Measurements from ENCODE around the gene AGR2. TPM values are rescaled to one million over a fixed set of nuclear protein-coding genes. Genes with fewer than 3 reads are reported as not detected.

Gene AGR2
- total RNA-seq, 4 donors from 2014 or later: not detected

DNA sequence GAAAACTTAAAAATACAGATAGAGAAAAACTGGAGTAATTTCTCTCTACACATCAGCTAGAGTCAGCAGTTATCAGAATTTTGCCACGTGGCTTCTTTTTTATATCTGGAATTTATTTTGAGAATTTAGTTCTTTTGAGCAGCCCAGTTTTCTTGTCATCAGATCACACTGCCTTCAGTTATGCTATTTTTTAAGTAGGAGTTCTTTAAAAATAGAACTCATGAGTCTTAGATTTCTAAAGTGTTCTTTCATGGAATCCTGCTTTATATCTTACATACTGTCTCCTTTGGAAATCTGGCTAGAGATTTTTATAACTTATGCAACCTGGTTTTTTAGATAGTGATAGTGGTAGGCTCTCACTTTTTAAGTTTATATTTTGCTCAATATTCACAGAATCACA lies 24.2 kb downstream of the AGR2 start:
- Histone ChIP-seq H3K36me3 (peaks cover 0 to 18% (median 0%) of the 10 kb centered on the region in 4 donors), H3K4me3 (no peak overlapping the region), H3K9me3 (no peaks in the 10 kb centered on the region), H3K4me1 (no peaks in the 10 kb centered on the region), H3K27ac (replicated peaks in 1 of 4) (no peak overlapping the region), H3K27me3 (no peaks in the 10 kb centered on the region)
- no peak for TF ChIP-seq EP300 (IDR thresholded peaks at IDR 0.05)
- WGBS: 68% methylated on average over 1 of the region's 1 CpG
- intact Hi-C loops (cut with DNase I): no loop called here
- no peak for DNase-seq (ENCODE audit: extremely low spot score)

DNA sequence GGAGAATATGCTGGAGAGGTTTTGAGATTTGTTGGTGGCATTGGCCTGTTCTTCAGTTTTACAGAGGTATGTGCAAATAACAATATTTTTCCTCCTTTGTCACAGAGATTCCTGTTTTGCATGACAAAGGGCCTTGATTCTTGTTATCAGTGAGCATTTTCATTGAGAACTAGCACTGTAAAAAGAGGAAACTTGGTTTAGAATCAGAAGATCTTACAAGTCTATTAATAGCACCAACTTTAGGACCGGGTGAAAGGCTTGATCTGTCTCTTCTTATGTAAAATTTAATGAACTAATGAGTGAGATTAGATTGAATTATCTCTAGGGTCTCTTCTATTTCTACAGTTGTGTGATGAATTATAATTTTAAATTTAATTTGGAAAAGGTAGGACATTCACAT lies 25.7 kb downstream of the AGR2 start:
- no peaks in the 10 kb centered on the region for H3K9me3 ChIP-seq
- H3K4me3 ChIP-seq: no peak overlapping the region
- WGBS: 53% methylated on average over 1 of the region's 1 CpG
- peaks cover 0 to 18% (median 0%) of the 10 kb centered on the region in 4 donors for H3K36me3 ChIP-seq
- no peaks in the 10 kb centered on the region for H3K4me1 ChIP-seq
- H3K27ac ChIP-seq (replicated peaks in 1 of 4): no peak overlapping the region
- intact Hi-C loops (cut with DNase I): no loop called here
- TF ChIP-seq POLR2AphosphoS5 (IDR thresholded peaks at IDR 0.05) (no peak), POLR2A (IDR thresholded peaks at IDR 0.05; ENCODE audit: low read depth) (no peak), EP300 (IDR thresholded peaks at IDR 0.05) (no peak)
- TF ChIP-seq, protein P1, sequence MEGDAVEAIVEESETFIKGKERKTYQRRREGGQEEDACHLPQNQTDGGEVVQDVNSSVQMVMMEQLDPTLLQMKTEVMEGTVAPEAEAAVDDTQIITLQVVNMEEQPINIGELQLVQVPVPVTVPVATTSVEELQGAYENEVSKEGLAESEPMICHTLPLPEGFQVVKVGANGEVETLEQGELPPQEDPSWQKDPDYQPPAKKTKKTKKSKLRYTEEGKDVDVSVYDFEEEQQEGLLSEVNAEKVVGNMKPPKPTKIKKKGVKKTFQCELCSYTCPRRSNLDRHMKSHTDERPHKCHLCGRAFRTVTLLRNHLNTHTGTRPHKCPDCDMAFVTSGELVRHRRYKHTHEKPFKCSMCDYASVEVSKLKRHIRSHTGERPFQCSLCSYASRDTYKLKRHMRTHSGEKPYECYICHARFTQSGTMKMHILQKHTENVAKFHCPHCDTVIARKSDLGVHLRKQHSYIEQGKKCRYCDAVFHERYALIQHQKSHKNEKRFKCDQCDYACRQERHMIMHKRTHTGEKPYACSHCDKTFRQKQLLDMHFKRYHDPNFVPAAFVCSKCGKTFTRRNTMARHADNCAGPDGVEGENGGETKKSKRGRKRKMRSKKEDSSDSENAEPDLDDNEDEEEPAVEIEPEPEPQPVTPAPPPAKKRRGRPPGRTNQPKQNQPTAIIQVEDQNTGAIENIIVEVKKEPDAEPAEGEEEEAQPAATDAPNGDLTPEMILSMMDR (IDR thresholded peaks at IDR 0.05): no peak
- DNase-seq (ENCODE audit: extremely low spot score): no peak
- no peaks in the 10 kb centered on the region for H3K27me3 ChIP-seq

DNA sequence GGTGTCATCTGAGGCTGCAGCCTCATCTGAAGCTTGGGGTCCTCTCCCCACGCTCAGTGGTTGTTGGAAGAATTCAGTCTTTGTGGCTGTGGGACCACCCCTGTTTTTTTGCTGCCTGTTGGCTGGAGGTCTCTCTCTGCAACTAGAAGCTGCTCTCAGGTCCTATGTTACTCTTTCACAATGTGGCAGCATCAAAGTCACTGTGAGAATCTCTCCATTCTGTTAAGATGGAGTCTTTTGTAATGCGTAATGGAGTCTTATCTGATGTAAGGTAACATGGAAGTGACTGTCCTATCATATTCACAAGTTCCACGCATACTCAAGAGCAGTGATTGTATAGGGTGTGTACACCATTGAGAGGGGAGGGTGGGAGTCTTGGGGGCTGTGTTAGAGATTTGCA lies 26.3 kb downstream of the AGR2 start:
- TF ChIP-seq POLR2AphosphoS5 (IDR thresholded peaks at IDR 0.05): no peak
- TF ChIP-seq EP300 (IDR thresholded peaks at IDR 0.05): no peak
- TF ChIP-seq, protein P1 (IDR thresholded peaks at IDR 0.05): no peak
- TF ChIP-seq POLR2A (IDR thresholded peaks at IDR 0.05; ENCODE audit: low read depth): no peak
- no peaks in the 10 kb centered on the region for H3K9me3 ChIP-seq
- 89% methylated on average over 3 of the region's 3 CpGs for WGBS
- no peaks in the 10 kb centered on the region for H3K27me3 ChIP-seq
- no peak overlapping the region for H3K27ac ChIP-seq (replicated peaks in 1 of 4)
- intact Hi-C loops (cut with DNase I): no loop called here
- peaks cover 0 to 18% (median 0%) of the 10 kb centered on the region in 4 donors for H3K36me3 ChIP-seq
- no peak overlapping the region for H3K4me3 ChIP-seq
- no peak for DNase-seq (ENCODE audit: extremely low spot score)
- H3K4me1 ChIP-seq: no peaks in the 10 kb centered on the region

DNA sequence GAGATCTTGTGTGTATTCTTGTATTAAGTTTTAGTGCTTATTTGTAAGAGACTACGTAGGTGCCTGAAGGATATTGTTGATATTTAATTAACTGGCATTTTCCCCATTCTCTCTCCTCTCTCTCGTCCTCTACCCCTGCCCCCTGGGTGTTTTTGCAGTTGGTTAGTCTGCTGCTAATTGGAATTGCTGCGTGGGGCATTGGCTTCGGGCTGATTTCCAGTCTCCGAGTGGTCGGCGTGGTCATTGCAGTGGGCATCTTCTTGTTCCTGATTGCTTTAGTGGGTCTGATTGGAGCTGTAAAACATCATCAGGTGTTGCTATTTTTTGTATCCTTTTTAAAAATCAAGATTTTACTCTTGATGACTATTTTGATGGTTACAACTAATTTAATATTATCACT lies 28.7 kb downstream of the AGR2 start:
- TF ChIP-seq POLR2A (IDR thresholded peaks at IDR 0.05; ENCODE audit: low read depth) (no peak), EP300 (IDR thresholded peaks at IDR 0.05) (no peak), POLR2AphosphoS5 (IDR thresholded peaks at IDR 0.05) (no peak)
- TF ChIP-seq, protein P1 (IDR thresholded peaks at IDR 0.05): no peak
- H3K27me3 ChIP-seq: no peaks in the 10 kb centered on the region
- peaks cover 0 to 4% (median 0%) of the 10 kb centered on the region in 4 donors for H3K36me3 ChIP-seq
- H3K9me3 ChIP-seq: no peaks in the 10 kb centered on the region
- no peaks in the 10 kb centered on the region for H3K4me1 ChIP-seq
- 96% methylated on average over 7 of the region's 7 CpGs for WGBS
- intact Hi-C loops (cut with DNase I): no loop called here
- H3K27ac ChIP-seq (replicated peaks in 1 of 4): no peak overlapping the region
- DNase-seq (ENCODE audit: extremely low spot score): no peak
- H3K4me3 ChIP-seq: no peak overlapping the region

DNA sequence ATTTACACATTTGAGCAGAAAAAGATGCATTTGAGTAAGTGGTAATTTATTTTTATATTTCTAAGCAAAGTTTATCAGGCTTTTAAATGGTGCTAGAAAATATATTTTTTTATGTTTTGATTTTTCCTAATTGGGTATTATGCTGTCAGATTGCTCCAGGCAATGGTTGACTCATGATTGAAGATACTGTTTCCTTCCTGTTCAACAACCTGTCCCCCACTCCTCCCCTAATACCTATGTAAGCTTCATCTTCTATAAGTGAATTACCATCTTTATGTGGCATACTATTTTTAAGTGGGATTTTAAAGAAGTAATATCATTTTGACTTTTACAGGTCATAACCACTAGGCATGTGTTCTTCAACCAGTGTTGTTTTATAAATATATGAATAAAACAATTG lies 29.8 kb downstream of the AGR2 start:
- no peak for DNase-seq (ENCODE audit: extremely low spot score)
- no peak overlapping the region for H3K4me3 ChIP-seq
- no peaks in the 10 kb centered on the region for H3K4me1 ChIP-seq
- H3K27ac ChIP-seq (replicated peaks in 1 of 4): no peak overlapping the region
- H3K9me3 ChIP-seq: no peaks in the 10 kb centered on the region
- no peak for TF ChIP-seq POLR2A (IDR thresholded peaks at IDR 0.05; ENCODE audit: low read depth)
- TF ChIP-seq, protein P1 (IDR thresholded peaks at IDR 0.05): no peak
- no peak for TF ChIP-seq POLR2AphosphoS5 (IDR thresholded peaks at IDR 0.05)
- no peak for TF ChIP-seq EP300 (IDR thresholded peaks at IDR 0.05)
- intact Hi-C loops (cut with DNase I): no loop called here
- peaks cover 0 to 4% (median 0%) of the 10 kb centered on the region in 4 donors for H3K36me3 ChIP-seq
- H3K27me3 ChIP-seq: no peaks in the 10 kb centered on the region

All from esophagus muscularis mucosa (tissue), 4 donors.